ENCODE results near the gene OR2T10.
"Not testable (repeated sequence)": the region's sequence is repeated elsewhere in the genome, so short reads cannot be mapped to it uniquely, and the experiment has no call there.

Gene OR2T10, protein sequence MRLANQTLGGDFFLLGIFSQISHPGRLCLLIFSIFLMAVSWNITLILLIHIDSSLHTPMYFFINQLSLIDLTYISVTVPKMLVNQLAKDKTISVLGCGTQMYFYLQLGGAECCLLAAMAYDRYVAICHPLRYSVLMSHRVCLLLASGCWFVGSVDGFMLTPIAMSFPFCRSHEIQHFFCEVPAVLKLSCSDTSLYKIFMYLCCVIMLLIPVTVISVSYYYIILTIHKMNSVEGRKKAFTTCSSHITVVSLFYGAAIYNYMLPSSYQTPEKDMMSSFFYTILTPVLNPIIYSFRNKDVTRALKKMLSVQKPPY

GRCh38 chr1:248597589-248597988, at the start of gene OR2T10:
Gene OR2T10 (minus strand): TSS chr1:248597700. CDS start chr1:248593768, 3,932 bp downstream.
- no peak within 1 kb of the TSS for H3K4me3 ChIP-seq (ENCODE audit: low read depth, low read length)
- DNase-seq (ENCODE audit: low read depth): no peak
- no peak for TF ChIP-seq CTCF (IDR thresholded peaks at IDR 0.05; ENCODE audit: insufficient read depth, low read depth, low read length, missing control alignments)

GRCh38 chr1:248645178-248645577, 47.7 kb upstream of the OR2T10 start, which contains the start of gene OR2T35:
Gene OR2T35 (minus strand): TSS chr1:248645278. CDS start chr1:248639258, 6,020 bp downstream.
- H3K4me3 ChIP-seq (ENCODE audit: low read depth, low read length); DNase-seq (ENCODE audit: low read depth): not testable (repeated sequence)

DNA sequence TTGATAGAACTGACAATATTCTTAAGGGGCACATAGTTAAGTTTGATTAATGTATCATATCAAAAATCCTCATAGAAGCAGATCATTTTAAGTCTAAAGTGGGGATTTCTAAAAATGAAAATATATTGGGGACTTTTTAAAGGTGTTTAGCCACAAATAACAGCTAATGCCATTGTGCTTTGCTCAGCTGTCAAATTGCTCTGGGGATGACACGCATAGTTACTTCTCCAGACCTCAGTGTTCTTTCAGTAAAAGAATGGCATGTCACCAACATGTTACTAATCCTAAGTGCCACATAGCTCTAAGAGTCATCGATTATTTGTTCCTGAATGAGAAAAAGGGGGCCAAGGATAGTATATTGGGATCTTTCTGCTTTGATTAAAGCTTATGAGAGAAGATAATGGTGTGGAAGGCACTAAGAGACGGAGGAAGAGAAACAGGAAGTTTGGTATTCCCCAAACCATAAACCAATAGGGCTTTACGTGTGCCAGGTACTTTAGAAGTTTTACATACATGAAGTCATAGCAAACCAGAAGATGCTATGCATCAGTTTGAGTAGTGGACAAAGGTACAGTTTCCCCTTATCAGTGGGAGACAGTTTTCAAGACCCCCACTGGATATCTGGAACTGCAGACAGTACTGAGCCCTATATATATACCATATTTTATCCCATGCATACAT, 45.6 kb upstream of the OR2T10 start:
- DNase-seq (ENCODE audit: low read depth); H3K4me3 ChIP-seq (ENCODE audit: low read depth, low read length): not testable (repeated sequence)

- H3K4me3 ChIP-seq (ENCODE audit: low read depth, low read length); DNase-seq (ENCODE audit: low read depth): not testable (repeated sequence)
Measured at GRCh38 chr1:248641583-248641982, 44.1 kb upstream of the OR2T10 start.

DNA sequence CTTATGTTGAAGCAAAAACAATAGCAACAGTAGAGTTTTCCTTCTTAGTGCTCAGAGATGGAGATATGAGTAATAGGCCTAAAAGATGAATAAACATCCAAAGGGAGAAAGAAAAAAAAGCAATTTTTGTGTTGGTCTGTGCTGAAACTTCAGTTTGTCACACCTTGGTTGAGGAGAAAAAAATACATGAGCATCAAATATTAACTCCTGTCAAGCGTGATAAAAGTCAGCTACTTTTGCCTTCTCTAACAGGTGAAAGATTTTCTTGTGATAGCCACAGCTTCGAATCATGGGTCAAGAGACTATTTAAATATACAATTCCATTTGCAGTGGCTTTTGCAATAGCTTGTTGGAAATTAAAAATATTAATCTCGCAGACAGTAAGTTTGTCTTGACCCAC, 43.4 kb upstream of the OR2T10 start:
- not testable (repeated sequence) for DNase-seq (ENCODE audit: low read depth); H3K4me3 ChIP-seq (ENCODE audit: low read depth, low read length)

GRCh38 chr1:248639652-248640051, 42.2 kb upstream of the OR2T10 start:
- not testable (repeated sequence) for DNase-seq (ENCODE audit: low read depth); H3K4me3 ChIP-seq (ENCODE audit: low read depth, low read length)

- not testable (repeated sequence) for DNase-seq (ENCODE audit: low read depth)
Measured at GRCh38 chr1:248636612-248637011, 39.1 kb upstream of the OR2T10 start.

GRCh38 chr1:248634991-248635390, 37.5 kb upstream of the OR2T10 start, which contains the start of gene OR2T11:
Gene OR2T11 (minus strand): TSS chr1:248635091. CDS start chr1:248627128, 7,963 bp downstream.
- H3K4me3 ChIP-seq (ENCODE audit: low read depth, low read length); DNase-seq (ENCODE audit: low read depth): not testable (repeated sequence)

More at GRCh38 chr1:248636612-248637011, 39.1 kb upstream of the OR2T10 start:
- not testable (repeated sequence) for H3K4me3 ChIP-seq (ENCODE audit: low read depth, low read length)

DNA sequence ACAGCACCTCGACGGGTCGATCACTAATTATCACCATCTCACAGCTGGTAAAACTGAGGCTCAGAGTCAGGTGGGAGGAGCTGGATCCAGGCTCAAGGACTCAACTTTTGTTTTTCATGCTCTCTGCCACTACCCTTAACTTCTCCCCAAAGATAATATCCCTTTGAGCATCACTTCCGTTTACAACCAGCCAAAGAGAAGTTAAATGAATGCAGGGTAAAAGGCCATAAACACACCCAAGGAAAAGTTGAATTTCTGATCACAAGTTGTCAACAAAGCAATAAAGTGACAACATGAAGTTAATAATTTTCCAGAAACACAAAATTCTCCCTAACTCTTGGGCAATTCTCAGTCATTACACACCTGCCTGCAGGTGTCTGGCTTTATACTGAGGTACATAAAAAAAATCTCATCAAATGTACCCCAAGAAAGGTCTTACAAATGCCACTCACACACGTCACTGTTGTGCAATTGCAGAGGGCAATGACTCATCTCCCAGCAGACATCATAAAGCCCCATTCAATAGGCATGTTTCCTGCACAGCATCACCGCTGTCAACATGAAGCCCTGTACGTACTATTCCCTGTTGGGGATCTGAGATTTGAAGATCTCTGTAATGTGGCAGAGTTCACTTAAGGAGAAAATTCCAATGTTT, 34.0 kb upstream of the OR2T10 start:
- DNase-seq (ENCODE audit: low read depth): no peak
- TF ChIP-seq CTCF (IDR thresholded peaks at IDR 0.05; ENCODE audit: insufficient read depth, low read depth, low read length, missing control alignments): no peak

DNA sequence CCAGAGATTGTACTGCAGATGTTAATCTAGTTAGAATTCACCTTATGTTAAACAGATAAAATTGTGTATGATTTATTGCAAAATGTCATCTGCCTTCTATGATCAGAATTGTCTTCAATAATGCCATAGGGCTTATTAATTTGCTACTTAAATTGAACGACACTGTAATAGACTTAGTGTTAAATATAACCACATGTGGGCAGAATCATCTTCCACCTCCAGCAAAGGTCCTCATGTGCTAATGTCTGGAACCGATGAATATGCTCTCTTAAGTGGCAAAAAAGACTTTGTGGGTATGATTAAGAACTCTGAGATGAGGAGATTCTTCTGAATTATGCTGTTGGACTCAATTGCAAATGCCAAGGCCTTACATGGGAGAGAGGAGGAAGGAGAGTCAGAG, 33.1 kb upstream of the OR2T10 start:
- DNase-seq (ENCODE audit: low read depth): no peak
- no peak for TF ChIP-seq CTCF (IDR thresholded peaks at IDR 0.05; ENCODE audit: insufficient read depth, low read depth, low read length, missing control alignments)

More for the DNA sequence above, 34.0 kb upstream of the OR2T10 start:
- no peak overlapping the region for H3K4me3 ChIP-seq (ENCODE audit: low read depth, low read length)

More for the DNA sequence above, 33.1 kb upstream of the OR2T10 start:
- no peak overlapping the region for H3K4me3 ChIP-seq (ENCODE audit: low read depth, low read length)

Data from GM12865 (cell line).